HepG2 (cell line): ENCODE data around the gene RIPOR3. TPM values are rescaled to one million over a fixed set of nuclear protein-coding genes. Genes with fewer than 3 reads are reported as not detected.

Experiments used
- ATRX ChIP-seq: sonication (generic); formaldehyde crosslinking; IDR thresholded peaks from 2 replicates; pipeline ENCODE4 v1.4.0; 2020; ENCODE audit warnings: missing genetic modification reagents, borderline replicate concordance
- CAMTA2 ChIP-seq: sonication (generic); formaldehyde crosslinking; IDR thresholded peaks from 2 replicates; pipeline ENCODE4 v1.4.0; 2020; ENCODE audit warnings: mild to moderate bottlenecking, missing genetic modification reagents, borderline replicate concordance
- ELK4 ChIP-seq: sonication (generic); formaldehyde crosslinking; IDR thresholded peaks from 2 replicates; pipeline ENCODE4 v1.9.0; 2021; ENCODE audit warnings: missing genetic modification reagents, borderline replicate concordance
- FOXP4 ChIP-seq: sonication (generic); formaldehyde crosslinking; IDR thresholded peaks from 2 replicates; pipeline ENCODE4 v1.4.0; 2020; ENCODE audit warnings: missing genetic modification reagents
- POGZ ChIP-seq: sonication (generic); formaldehyde crosslinking; IDR thresholded peaks from 2 replicates; pipeline ENCODE4 v1.4.0; 2020; ENCODE audit warnings: mild to moderate bottlenecking, missing genetic modification reagents
- RFX5 ChIP-seq: IDR thresholded peaks from 2 replicates; pipeline ENCODE4 v1.6.1; 2011; ENCODE audit warnings: low read depth, low read length, improper control_type of control experiment
- SMARCE1 ChIP-seq: fragments of 450-650 bp; IDR thresholded peaks from 2 replicates; pipeline ENCODE4 v1.6.1; 2017; ENCODE audit warnings: borderline replicate concordance
- THAP9 ChIP-seq: sonication (generic); formaldehyde crosslinking; IDR thresholded peaks from 2 replicates; pipeline ENCODE4; 2020; ENCODE audit warnings: missing genetic modification reagents, mild to moderate bottlenecking, borderline replicate concordance
- ZBTB21 ChIP-seq: sonication (generic); formaldehyde crosslinking; IDR thresholded peaks from 2 replicates; pipeline ENCODE4 v1.4.0; 2020; ENCODE audit warnings: missing genetic modification reagents
- ZBTB37 ChIP-seq: sonication (generic); formaldehyde crosslinking; IDR thresholded peaks from 2 replicates; pipeline ENCODE4 v1.4.0; 2020; ENCODE audit warnings: mild to moderate bottlenecking, missing genetic modification reagents
- ZMYM3 ChIP-seq: sonication (generic); formaldehyde crosslinking; IDR thresholded peaks from 2 replicates; pipeline ENCODE4 v1.5.1; 2020; ENCODE audit warnings: mild to moderate bottlenecking, missing genetic modification reagents
- ZNF121 ChIP-seq: sonication (generic); formaldehyde crosslinking; IDR thresholded peaks from 2 replicates; pipeline ENCODE4 v1.5.0; 2020; ENCODE audit warnings: mild to moderate bottlenecking, missing genetic modification reagents
- ZNF18 ChIP-seq: sonication (generic); formaldehyde crosslinking; IDR thresholded peaks from 2 replicates; pipeline ENCODE4 v1.8.0; 2022; ENCODE audit warnings: mild to moderate bottlenecking, missing genetic modification reagents; ENCODE audit not compliant: insufficient replicate concordance
- ZNF20 ChIP-seq: sonication (generic); formaldehyde crosslinking; IDR thresholded peaks from 2 replicates; pipeline ENCODE4 v1.4.0; 2020; ENCODE audit warnings: mild to moderate bottlenecking, moderate library complexity, missing genetic modification reagents
- ZNF30 ChIP-seq: sonication (generic); formaldehyde crosslinking; IDR thresholded peaks from 2 replicates; pipeline ENCODE4 v1.5.0; 2020; ENCODE audit warnings: mild to moderate bottlenecking, missing genetic modification reagents
- ZNF724P ChIP-seq: sonication (generic); formaldehyde crosslinking; IDR thresholded peaks from 2 replicates; pipeline ENCODE4 v1.8.0; 2022; ENCODE audit warnings: missing genetic modification reagents, borderline replicate concordance
- ZNF768 ChIP-seq: sonication (generic); formaldehyde crosslinking; IDR thresholded peaks from 2 replicates; pipeline ENCODE4 v1.4.0; 2020; ENCODE audit warnings: missing genetic modification reagents
- ZNF784 ChIP-seq: sonication (generic); formaldehyde crosslinking; IDR thresholded peaks from 2 replicates; pipeline ENCODE4 v1.5.1; 2020; ENCODE audit warnings: missing genetic modification reagents, mild to moderate bottlenecking, borderline replicate concordance
- polyA plus RNA-seq, 8 experiments: library from polyadenylated mRNA; depleted of rRNA in 3 of 8; stranded (reverse) in 7 of 8; unstranded in 1 of 8; fragments of >200 nt; fragmentation: Illumina TruSeq in 4 of 8; extraction: Trizol in 4 of 8; gene quantifications; 2 replicates each; pipeline versions ENCODE4 v1.2.1 to v1.2.3, GENCODE V29; 2011 to 2016; ENCODE audit warnings: low read depth in 4 of 8, missing spikeins in 1 of 8, mixed read lengths in 1 of 8; ENCODE audit not compliant: insufficient read depth in 1 of 8
- total RNA-seq, 5 experiments: library from RNA; depleted of rRNA; stranded (reverse); fragments of >200 nt; fragmentation: Illumina TruSeq; extraction: Trizol; gene quantifications; 2 replicates each; pipeline ENCODE4 v1.2.3, GENCODE V29; 2016; ENCODE audit warnings: low read depth in 1 of 5

RIPOR3 gene
- total and polyA plus RNA-seq, 2 of the 13 experiments (the other 11 are each of a cell fraction or from before 2014, with no cell fraction given) = 0.18 TPM; not detected in 1

- no peak for TF ChIP-seq SMARCE1
- no peak for TF ChIP-seq ZNF18 (CRISPR knock-in tag)
- peak; percentile 92 for TF ChIP-seq RFX5
- no peak; the same call in 1 of the 2 replicates for TF ChIP-seq ZNF121
- TF ChIP-seq THAP9 (CRISPR knock-in tag) = 0 out of 2 replicates have a peak, but pooled peaks have one; percentile 11
- no peak for TF ChIP-seq ZNF20
- TF ChIP-seq ATRX (CRISPR knock-in tag) = no peak
- TF ChIP-seq POGZ (CRISPR knock-in tag) = peak; percentile 18; the same call in 1 of the 2 replicates
- TF ChIP-seq ZNF784 (CRISPR knock-in tag) = 0 out of 2 replicates have a peak, but pooled peaks have one; percentile 32
- no peak for TF ChIP-seq ZBTB21 (CRISPR knock-in tag)
- TF ChIP-seq ZNF768 (CRISPR knock-in tag) = peak; percentile 69
- TF ChIP-seq ELK4 = no peak
- TF ChIP-seq ZNF724P = no peak
- peak; percentile 59; the same call in 1 of the 2 replicates for TF ChIP-seq FOXP4 (CRISPR knock-in tag)
- TF ChIP-seq ZBTB37 (CRISPR knock-in tag) = peak; percentile 79; the same call in 1 of the 2 replicates
- no peak for TF ChIP-seq CAMTA2 (CRISPR knock-in tag)
- no peak for TF ChIP-seq ZNF30 (CRISPR knock-in tag)
- peak; percentile 86 for TF ChIP-seq ZMYM3 (CRISPR knock-in tag)
Observed at GRCh38 chr20:50679753-50680104, 11.6 kb downstream of the RIPOR3 start (continued).
